ENCODE data around the gene KNCN.

KNCN gene

DNA sequence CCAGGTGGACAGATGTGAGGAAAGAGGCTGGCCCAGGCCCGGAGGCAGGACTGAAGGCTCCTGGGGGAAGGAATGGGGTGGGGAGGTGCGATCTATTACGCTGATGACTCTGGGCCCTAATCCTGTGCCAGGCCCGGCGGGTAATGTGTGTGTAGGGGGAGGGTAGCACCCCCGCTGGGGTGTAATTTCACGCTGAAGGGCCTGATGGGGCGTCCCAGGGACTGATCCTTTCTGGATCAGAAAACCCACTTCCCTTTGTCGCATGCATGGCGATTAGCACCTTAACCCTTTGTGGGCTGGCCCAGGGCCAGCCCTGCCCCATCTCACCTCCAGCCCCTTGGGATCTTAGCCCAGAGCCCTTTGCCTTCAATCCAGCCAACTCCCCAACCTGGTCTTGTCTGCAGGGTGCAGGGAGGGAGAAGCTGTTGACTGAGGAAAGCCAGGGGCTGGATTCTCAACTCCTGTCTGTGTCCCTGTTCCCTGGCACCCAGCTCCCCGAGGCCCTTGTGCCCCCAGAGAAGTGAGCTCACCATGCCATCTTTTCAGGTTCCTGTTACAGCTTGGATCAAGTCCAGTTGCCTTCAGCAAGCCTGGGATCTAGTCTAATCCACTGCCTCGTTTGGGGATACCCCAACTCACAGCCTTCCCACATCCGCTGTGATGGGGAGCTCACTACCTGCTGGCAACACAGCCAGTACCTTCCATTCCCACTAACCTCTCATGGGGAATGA lies 26.0 kb downstream of the KNCN start:
- POLR2A ChIA-PET: no interaction called here
- CTCF ChIA-PET: interaction anchor here (0.8 to 15.0 kb wide), 9 partner anchors 12 to 121 kb away, joined by 3 to 418 read pairs (median 18); partner anchors contain the start of gene DMBX1
- H3K27ac ChIP-seq (ENCODE audit: extremely low read depth, low read depth, low read length): no peak overlapping the region
- H3K4me1 ChIP-seq (ENCODE audit: control insufficient read depth, insufficient read depth, low read length): peaks cover 5% of the 10 kb centered on the region; the same call in 1 of the 2 replicates
- H3K36me3 ChIP-seq (ENCODE audit: control insufficient read depth in 2 of 2, insufficient read depth in 1 of 2, low read length in 2 of 2): no peaks in the 10 kb centered on the region
- H3K9me3 ChIP-seq (ENCODE audit: control insufficient read depth, insufficient read depth, low read depth, low read length): no peaks in the 10 kb centered on the region
- H3K4me3 ChIP-seq (ENCODE audit: low read depth, low read length): no peak overlapping the region
- TF ChIP-seq ZNF157 (tag by site-specific recombination; IDR thresholded peaks at IDR 0.05) (no peak), ZNF112 (tag by site-specific recombination; IDR thresholded peaks at IDR 0.05) (no peak), ZNF280D (tag by site-specific recombination; IDR thresholded peaks at IDR 0.05) (no peak), ZNF777 (tag by site-specific recombination; IDR thresholded peaks at IDR 0.05; ENCODE audit: borderline replicate concordance) (no peak), ZNF394 (tag by site-specific recombination; IDR thresholded peaks at IDR 0.05; ENCODE audit: borderline replicate concordance) (no peak), ZBTB8A (tag by site-specific recombination; IDR thresholded peaks at IDR 0.05) (peak; percentile 54; the same call in 1 of the 2 replicates), ZNF274 (IDR thresholded peaks at IDR 0.05; ENCODE audit: low read length) (no peak), ZNF274 (tag by site-specific recombination; IDR thresholded peaks at IDR 0.05; ENCODE audit: borderline replicate concordance) (no peak), SP2 (tag by site-specific recombination; IDR thresholded peaks at IDR 0.05) (no peak), ZNF48 (tag by site-specific recombination; IDR thresholded peaks at IDR 0.05) (no peak), ZNF664 (tag by site-specific recombination; IDR thresholded peaks at IDR 0.05) (no peak), ZNF660 (tag by site-specific recombination; IDR thresholded peaks at IDR 0.05) (no peak), SP7 (tag by site-specific recombination; IDR thresholded peaks at IDR 0.05) (peak; percentile 50; the same call in 1 of the 2 replicates), HIC1 (tag by site-specific recombination; IDR thresholded peaks at IDR 0.05) (no peak), KLF17 (tag by site-specific recombination; IDR thresholded peaks at IDR 0.05) (peak; percentile 47; the same call in 1 of the 2 replicates), GLIS1 (tag by site-specific recombination; IDR thresholded peaks at IDR 0.05) (peak; percentile 43), ZNF610 (tag by site-specific recombination; IDR thresholded peaks at IDR 0.05; ENCODE audit: borderline replicate concordance) (no peak), ZNF624 (tag by site-specific recombination; IDR thresholded peaks at IDR 0.05) (no peak), ZNF423 (tag by site-specific recombination; IDR thresholded peaks at IDR 0.05) (peak; percentile 63), ZNF571 (tag by site-specific recombination; IDR thresholded peaks at IDR 0.05) (no peak), GFI1B (tag by site-specific recombination; IDR thresholded peaks at IDR 0.05) (no peak), ZBTB6 (tag by site-specific recombination; IDR thresholded peaks at IDR 0.05) (no peak)
- TF ChIP-seq, protein P1, sequence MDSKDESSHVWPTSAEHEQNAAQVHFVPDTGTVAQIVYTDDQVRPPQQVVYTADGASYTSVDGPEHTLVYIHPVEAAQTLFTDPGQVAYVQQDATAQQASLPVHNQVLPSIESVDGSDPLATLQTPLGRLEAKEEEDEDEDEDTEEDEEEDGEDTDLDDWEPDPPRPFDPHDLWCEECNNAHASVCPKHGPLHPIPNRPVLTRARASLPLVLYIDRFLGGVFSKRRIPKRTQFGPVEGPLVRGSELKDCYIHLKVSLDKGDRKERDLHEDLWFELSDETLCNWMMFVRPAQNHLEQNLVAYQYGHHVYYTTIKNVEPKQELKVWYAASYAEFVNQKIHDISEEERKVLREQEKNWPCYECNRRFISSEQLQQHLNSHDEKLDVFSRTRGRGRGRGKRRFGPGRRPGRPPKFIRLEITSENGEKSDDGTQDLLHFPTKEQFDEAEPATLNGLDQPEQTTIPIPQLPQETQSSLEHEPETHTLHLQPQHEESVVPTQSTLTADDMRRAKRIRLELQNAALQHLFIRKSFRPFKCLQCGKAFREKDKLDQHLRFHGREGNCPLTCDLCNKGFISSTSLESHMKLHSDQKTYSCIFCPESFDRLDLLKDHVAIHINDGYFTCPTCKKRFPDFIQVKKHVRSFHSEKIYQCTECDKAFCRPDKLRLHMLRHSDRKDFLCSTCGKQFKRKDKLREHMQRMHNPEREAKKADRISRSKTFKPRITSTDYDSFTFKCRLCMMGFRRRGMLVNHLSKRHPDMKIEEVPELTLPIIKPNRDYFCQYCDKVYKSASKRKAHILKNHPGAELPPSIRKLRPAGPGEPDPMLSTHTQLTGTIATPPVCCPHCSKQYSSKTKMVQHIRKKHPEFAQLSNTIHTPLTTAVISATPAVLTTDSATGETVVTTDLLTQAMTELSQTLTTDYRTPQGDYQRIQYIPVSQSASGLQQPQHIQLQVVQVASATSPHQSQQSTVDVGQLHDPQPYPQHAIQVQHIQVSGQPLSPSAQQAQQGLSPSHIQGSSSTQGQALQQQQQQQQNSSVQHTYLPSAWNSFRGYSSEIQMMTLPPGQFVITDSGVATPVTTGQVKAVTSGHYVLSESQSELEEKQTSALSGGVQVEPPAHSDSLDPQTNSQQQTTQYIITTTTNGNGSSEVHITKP (tag by site-specific recombination; IDR thresholded peaks at IDR 0.05): no peak
- TF ChIP-seq, protein P2, sequence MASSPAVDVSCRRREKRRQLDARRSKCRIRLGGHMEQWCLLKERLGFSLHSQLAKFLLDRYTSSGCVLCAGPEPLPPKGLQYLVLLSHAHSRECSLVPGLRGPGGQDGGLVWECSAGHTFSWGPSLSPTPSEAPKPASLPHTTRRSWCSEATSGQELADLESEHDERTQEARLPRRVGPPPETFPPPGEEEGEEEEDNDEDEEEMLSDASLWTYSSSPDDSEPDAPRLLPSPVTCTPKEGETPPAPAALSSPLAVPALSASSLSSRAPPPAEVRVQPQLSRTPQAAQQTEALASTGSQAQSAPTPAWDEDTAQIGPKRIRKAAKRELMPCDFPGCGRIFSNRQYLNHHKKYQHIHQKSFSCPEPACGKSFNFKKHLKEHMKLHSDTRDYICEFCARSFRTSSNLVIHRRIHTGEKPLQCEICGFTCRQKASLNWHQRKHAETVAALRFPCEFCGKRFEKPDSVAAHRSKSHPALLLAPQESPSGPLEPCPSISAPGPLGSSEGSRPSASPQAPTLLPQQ (tag by site-specific recombination; IDR thresholded peaks at IDR 0.05): no peak

Data from HEK293 (cell line).